Endothelial cell of umbilical vein (primary cell): ENCODE results near the gene ZFYVE26. TPM values are rescaled to one million over a fixed set of nuclear protein-coding genes. Genes with fewer than 3 reads are reported as not detected.

Source experiments
- BruUV-seq: library from RNA; stranded (reverse); fragments of 400-500 nt; replicated peaks from 2 replicates; lab custom pipeline; 2021; lab: Mats Ljungman, UMichigan
- CTCF ChIA-PET: fragments of 300-600, 350-600 bp; sonication (Branson Sonifier 250); formaldehyde crosslinking; loops from one replicate; lab custom pipeline; 2021; ENCODE audit warnings: antibody characterized with exemption, inconsistent platforms; lab: Charles Lee
- POLR2A ChIA-PET: fragments of 300-600, 350-600 bp; sonication (Branson Sonifier 250); formaldehyde crosslinking; loops from one replicate; lab custom pipeline; 2021; ENCODE audit warnings: antibody characterized with exemption, inconsistent platforms; lab: Charles Lee
- DNase-seq: peaks from one replicate; pipeline ENCODE4 v3.0.0-alpha.2; 2011; ENCODE audit warnings: low read depth, low spot score
- FAIRE-seq: peaks from 2 replicates; lab custom pipeline; 2011; peaks lifted over from hg19 to GRCh38; lab: Jason Lieb, UNC
- H2AFZ ChIP-seq: 2 replicates; pipeline ENCODE4 v1.6.0; 2012; ENCODE audit warnings: low read depth, low read length, control low read depth, inconsistent platforms
- H3K27ac ChIP-seq: 2 replicates; pipeline ENCODE4 v1.5.1; 2011; ENCODE audit warnings: low read depth, mild to moderate bottlenecking, control low read depth, low read length, moderate library complexity; ENCODE audit not compliant: insufficient read depth
- H3K27me3 ChIP-seq, 2 experiments: 2 replicates each; pipeline versions ENCODE4 v1.6.0 to v1.6.1; 2011; ENCODE audit warnings: low read length in 2 of 2, mixed read lengths in 1 of 2; ENCODE audit not compliant: control insufficient read depth in 2 of 2, insufficient read depth in 2 of 2
- H3K36me3 ChIP-seq, 2 experiments: 2 replicates in 1 of 2; 3 replicates in 1 of 2; pipeline ENCODE4 v1.5.1; 2011; ENCODE audit warnings: low read length in 2 of 2, mild to moderate bottlenecking in 1 of 2, moderate library complexity in 1 of 2; ENCODE audit not compliant: control insufficient read depth in 2 of 2, insufficient read depth in 2 of 2; ENCODE audit errors: extremely low read depth in 1 of 2
- H3K4me1 ChIP-seq: 3 replicates; pipeline ENCODE4 v1.5.1; 2011; ENCODE audit warnings: mild to moderate bottlenecking, low read length; ENCODE audit not compliant: control insufficient read depth, insufficient read depth; ENCODE audit errors: extremely low read depth
- H3K4me2 ChIP-seq: 2 replicates; pipeline ENCODE4 v1.6.1; 2011; ENCODE audit warnings: low read length, control low read depth, mixed read lengths; ENCODE audit not compliant: insufficient read depth
- H3K4me3 ChIP-seq, 3 experiments: fragments of 200-600 bp in 1 of 3; sonication (generic), shearing (Covaris generic) in 1 of 3; replicated peaks in 1 of 3; 2 replicates each; pipeline ENCODE4 v1.5.1; 2011 to 2016; ENCODE audit warnings: control low read depth in 3 of 3, low read length in 3 of 3, mild to moderate bottlenecking in 2 of 3, inconsistent platforms in 1 of 3, low read depth in 1 of 3, moderate library complexity in 1 of 3; ENCODE audit not compliant: insufficient read depth in 1 of 3
- H3K79me2 ChIP-seq: 2 replicates; pipeline ENCODE4 v1.6.0; 2012; ENCODE audit warnings: low read length, inconsistent platforms; ENCODE audit not compliant: control insufficient read depth, insufficient read depth
- H3K9ac ChIP-seq: replicated peaks from 2 replicates; pipeline ENCODE3; 2011; ENCODE audit warnings: low read length, control low read depth; ENCODE audit not compliant: insufficient read depth; ENCODE audit errors: extremely low read depth
- H3K9me1 ChIP-seq: replicated peaks from 3 replicates; pipeline ENCODE4 v1.6.0; 2011; ENCODE audit warnings: mild to moderate bottlenecking, low read length; ENCODE audit not compliant: control insufficient read depth, insufficient read depth; ENCODE audit errors: extremely low read depth
- H3K9me3 ChIP-seq: replicated peaks from 2 replicates; pipeline ENCODE4 v1.5.1; 2012; ENCODE audit warnings: low read length, inconsistent platforms; ENCODE audit not compliant: control insufficient read depth, insufficient read depth
- H4K20me1 ChIP-seq: replicated peaks from 2 replicates; pipeline ENCODE3; 2011; ENCODE audit warnings: mild to moderate bottlenecking, low read length; ENCODE audit not compliant: control insufficient read depth, insufficient read depth; ENCODE audit errors: extremely low read depth
- EZH2 ChIP-seq: IDR thresholded peaks from 2 replicates; pipeline ENCODE4 v1.6.1; 2012; ENCODE audit warnings: borderline replicate concordance, low read depth, mild to moderate bottlenecking, moderate library complexity, low read length, inconsistent platforms; ENCODE audit not compliant: severe bottlenecking
- FOS ChIP-seq: IDR thresholded peaks from 2 replicates; pipeline ENCODE4 v1.6.1; 2011; ENCODE audit warnings: mild to moderate bottlenecking, low read length, moderate library complexity, borderline replicate concordance; ENCODE audit not compliant: insufficient read depth
- GATA2 ChIP-seq: IDR thresholded peaks from 2 replicates; pipeline ENCODE4 v1.7.0; 2011; ENCODE audit warnings: low read depth, mild to moderate bottlenecking, moderate library complexity, mixed read lengths, low read length; ENCODE audit not compliant: insufficient read length, insufficient read depth
- JUN ChIP-seq: IDR thresholded peaks from 2 replicates; pipeline ENCODE4 v1.6.1; 2011; ENCODE audit warnings: borderline replicate concordance, low read depth; ENCODE audit not compliant: insufficient read length, insufficient read depth
- MYC ChIP-seq: IDR thresholded peaks from one replicate; pipeline ENCODE4 v1.6.1; 2011; ENCODE audit warnings: mild to moderate bottlenecking, low read depth, low read length
- POLR2A ChIP-seq: IDR thresholded peaks from 2 replicates; pipeline ENCODE4 v1.6.1; 2012; ENCODE audit warnings: low read depth, mild to moderate bottlenecking, control low read depth, low read length
- POLR2AphosphoS5 ChIP-seq: IDR thresholded peaks from 2 replicates; pipeline ENCODE4 v1.6.1; 2012; ENCODE audit warnings: low read depth, mild to moderate bottlenecking, control low read depth, low read length, moderate library complexity; ENCODE audit not compliant: insufficient read depth
- dilution Hi-C: fragments of 300-500 bp; cut with MboI; formaldehyde crosslinking; loops from one replicate; pipeline ENCODE4 v1.15.0; 2019; ENCODE audit warnings: low sequenced_read_pairs; ENCODE audit not compliant: extremely low pct_ligation_motif_present
- intact Hi-C: fragments of 100-400 bp; cut with micrococcal nuclease; formaldehyde crosslinking; loops from one replicate; pipeline ENCODE4 v1.10.0; 2022
- polyA plus RNA-seq, 4 experiments: library from polyadenylated mRNA; depleted of rRNA in 3 of 4; stranded (reverse) in 3 of 4; unstranded in 1 of 4; fragments of >200 nt; gene quantifications; 2 replicates each; pipeline versions ENCODE4 v1.2.1 to v1.2.3, GENCODE V29; 2011 to 2012; ENCODE audit warnings: missing spikeins in 1 of 4
- total RNA-seq: library from RNA; stranded (reverse); gene quantifications from 2 replicates; pipeline ENCODE4 v1.2.3, GENCODE V29; 2021
- TF ChIP-seq, protein P1 (sequence below): IDR thresholded peaks from 2 replicates; pipeline ENCODE4 v1.6.1; 2011; ENCODE audit not compliant: insufficient read depth, insufficient read length
- TF ChIP-seq, protein P2 (sequence below), 2 donors: IDR thresholded peaks; 1 replicate in 1 of 2; 2 replicates in 1 of 2; pipeline ENCODE4 v1.5.1; 2011; ENCODE audit warnings: low read length in 2 of 2, mild to moderate bottlenecking in 2 of 2, moderate library complexity in 2 of 2, control low read depth in 1 of 2, inconsistent platforms in 1 of 2, low read depth in 1 of 2; ENCODE audit not compliant: insufficient read depth in 1 of 2; ENCODE audit errors: extremely low read depth in 1 of 2

The ZFYVE26 gene
- total and polyA plus RNA-seq, 2 donors (not counting 3 experiments of a cell fraction or from before 2014, with no cell fraction given) = 15.3 to 26.3 TPM

- intact Hi-C loops = loop anchor here (1.0 to 5.0 kb wide), 6 partner anchors 44 to 1007 kb away; no protein-coding TSS in a partner anchor
- POLR2A ChIA-PET = no interaction called here
- no peaks in the 10 kb centered on the region for H3K27me3 ChIP-seq
Observed at GRCh38 chr14:67837011-67837624, 20.7 kb upstream of the ZFYVE26 start.

More at GRCh38 chr14:67837011-67837624, 20.7 kb upstream of the ZFYVE26 start:
- H3K4me1 ChIP-seq = no peaks in the 10 kb centered on the region
- no peaks in the 10 kb centered on the region for H3K79me2 ChIP-seq
- dilution Hi-C loops = no loop called here
- H3K4me2 ChIP-seq = no peak overlapping the region
- no peaks in the 10 kb centered on the region for H3K36me3 ChIP-seq
- TF ChIP-seq EZH2 (no peak), POLR2AphosphoS5 (no peak), POLR2A (no peak), JUN (no peak), GATA2 (no peak), MYC (no peak), FOS (no peak)
- TF ChIP-seq, protein P1, sequence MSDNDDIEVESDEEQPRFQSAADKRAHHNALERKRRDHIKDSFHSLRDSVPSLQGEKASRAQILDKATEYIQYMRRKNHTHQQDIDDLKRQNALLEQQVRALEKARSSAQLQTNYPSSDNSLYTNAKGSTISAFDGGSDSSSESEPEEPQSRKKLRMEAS = no peak
- TF ChIP-seq, protein P2, sequence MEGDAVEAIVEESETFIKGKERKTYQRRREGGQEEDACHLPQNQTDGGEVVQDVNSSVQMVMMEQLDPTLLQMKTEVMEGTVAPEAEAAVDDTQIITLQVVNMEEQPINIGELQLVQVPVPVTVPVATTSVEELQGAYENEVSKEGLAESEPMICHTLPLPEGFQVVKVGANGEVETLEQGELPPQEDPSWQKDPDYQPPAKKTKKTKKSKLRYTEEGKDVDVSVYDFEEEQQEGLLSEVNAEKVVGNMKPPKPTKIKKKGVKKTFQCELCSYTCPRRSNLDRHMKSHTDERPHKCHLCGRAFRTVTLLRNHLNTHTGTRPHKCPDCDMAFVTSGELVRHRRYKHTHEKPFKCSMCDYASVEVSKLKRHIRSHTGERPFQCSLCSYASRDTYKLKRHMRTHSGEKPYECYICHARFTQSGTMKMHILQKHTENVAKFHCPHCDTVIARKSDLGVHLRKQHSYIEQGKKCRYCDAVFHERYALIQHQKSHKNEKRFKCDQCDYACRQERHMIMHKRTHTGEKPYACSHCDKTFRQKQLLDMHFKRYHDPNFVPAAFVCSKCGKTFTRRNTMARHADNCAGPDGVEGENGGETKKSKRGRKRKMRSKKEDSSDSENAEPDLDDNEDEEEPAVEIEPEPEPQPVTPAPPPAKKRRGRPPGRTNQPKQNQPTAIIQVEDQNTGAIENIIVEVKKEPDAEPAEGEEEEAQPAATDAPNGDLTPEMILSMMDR (IDR thresholded peaks at IDR 0.05; ENCODE audit: extremely low read depth in 1 of 2, insufficient read depth in 1 of 2, low read depth in 1 of 2, low read length in 2 of 2) = peak; percentile 40 to 49
- no peaks in the 10 kb centered on the region for H3K9me1 ChIP-seq
- H3K27ac ChIP-seq = no peak overlapping the region
- BruUV-seq = no TSS peak
- H2AFZ ChIP-seq = no peak overlapping the region
- CTCF ChIA-PET = interaction anchor here (0.6 to 2.1 kb wide), 14 partner anchors 9 to 1007 kb away, joined by 3 to 18 read pairs (median 3); no protein-coding TSS in a partner anchor
- DNase-seq (peak; percentile 82), FAIRE-seq (peak; percentile 54)
- H3K9ac ChIP-seq = no peak overlapping the region
- no peak overlapping the region for H3K4me3 ChIP-seq
- H4K20me1 ChIP-seq = no peaks in the 10 kb centered on the region
- H3K9me3 ChIP-seq = no peaks in the 10 kb centered on the region
